Fibroblast of gingiva (primary cell): Measurements from ENCODE around the gene RFC5.
A peak's percentile ranks its signal among the peaks of the same experiment; 100 is the strongest.
"Not testable (repeated sequence)": the region's sequence is repeated elsewhere in the genome, so short reads cannot be mapped to it uniquely, and the experiment has no call there.

Experiments used
- DNase-seq: peaks from one replicate; pipeline ENCODE4 v3.0.0-alpha.2; 2011; ENCODE audit warnings: low read depth

The RFC5 gene

GRCh38 chr12:118015306-118015705 lies 1.2 kb upstream of the RFC5 start:
- DNase-seq, result no peak

DNA sequence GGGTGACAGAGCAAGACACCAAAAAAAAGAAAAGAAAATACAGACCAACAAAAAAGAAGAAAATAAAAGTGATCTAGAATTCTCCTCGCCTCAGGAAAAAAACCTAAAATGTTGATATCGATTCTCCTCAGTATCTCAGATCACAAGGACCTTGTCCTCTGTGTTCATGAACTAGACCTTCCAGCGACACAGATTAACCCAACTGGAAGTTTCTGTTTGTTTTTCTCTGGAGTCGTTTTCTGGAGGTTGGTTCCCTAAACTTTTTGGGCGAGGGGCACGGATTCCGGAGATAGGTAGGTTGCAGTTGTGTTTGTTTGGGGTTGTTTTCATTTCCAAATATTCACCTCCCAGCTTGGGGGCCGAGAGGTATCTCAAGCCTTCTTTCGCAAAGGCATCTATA lies 559 bp upstream of the RFC5 start:
- DNase-seq, result no peak

DNA sequence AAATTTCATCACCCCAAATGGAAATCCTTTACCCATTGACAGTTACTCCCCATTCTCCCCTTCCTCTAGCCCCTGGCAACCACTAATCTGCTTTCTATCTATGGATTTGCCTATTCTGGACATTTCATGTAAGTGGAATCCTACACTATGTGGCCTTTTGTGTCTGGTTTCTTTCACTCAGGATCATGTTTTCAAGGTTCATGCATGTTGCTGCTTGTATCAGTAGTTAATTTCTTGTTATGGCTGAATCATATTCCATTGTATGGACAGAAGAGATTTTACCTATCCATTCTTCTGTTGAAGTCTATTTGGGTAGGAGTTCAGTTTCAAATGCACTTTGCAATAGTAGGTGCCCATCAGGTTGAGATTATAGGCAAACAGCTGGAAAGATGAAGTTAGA lies 1.4 kb downstream of the RFC5 start:
- DNase-seq, result no peak

GRCh38 chr12:118020036-118020435 lies 3.5 kb downstream of the RFC5 start:
- no peak for DNase-seq

- DNase-seq, result not testable (repeated sequence)
Observed at GRCh38 chr12:118022097-118022727, 5.7 kb downstream of the RFC5 start.

DNA sequence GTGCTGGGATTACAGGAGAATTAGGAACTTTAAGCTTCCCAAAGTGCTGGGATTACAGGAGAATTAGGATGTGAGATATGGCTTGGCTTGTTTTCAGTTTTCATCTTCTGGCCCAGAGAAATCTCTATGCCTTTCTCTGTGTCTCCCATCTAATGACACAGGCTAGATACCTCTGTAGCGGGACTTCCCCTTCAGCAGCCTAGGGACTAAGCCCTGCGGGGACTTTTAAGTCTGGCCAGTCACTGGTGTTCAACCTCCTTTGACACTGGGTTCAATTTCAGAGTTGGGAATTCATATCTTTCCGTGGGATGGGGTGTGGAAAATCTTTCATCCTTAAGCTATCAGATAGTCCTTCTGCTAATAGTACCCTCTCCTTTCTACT lies 6.2 kb downstream of the RFC5 start:
- DNase-seq, result no peak

DNA sequence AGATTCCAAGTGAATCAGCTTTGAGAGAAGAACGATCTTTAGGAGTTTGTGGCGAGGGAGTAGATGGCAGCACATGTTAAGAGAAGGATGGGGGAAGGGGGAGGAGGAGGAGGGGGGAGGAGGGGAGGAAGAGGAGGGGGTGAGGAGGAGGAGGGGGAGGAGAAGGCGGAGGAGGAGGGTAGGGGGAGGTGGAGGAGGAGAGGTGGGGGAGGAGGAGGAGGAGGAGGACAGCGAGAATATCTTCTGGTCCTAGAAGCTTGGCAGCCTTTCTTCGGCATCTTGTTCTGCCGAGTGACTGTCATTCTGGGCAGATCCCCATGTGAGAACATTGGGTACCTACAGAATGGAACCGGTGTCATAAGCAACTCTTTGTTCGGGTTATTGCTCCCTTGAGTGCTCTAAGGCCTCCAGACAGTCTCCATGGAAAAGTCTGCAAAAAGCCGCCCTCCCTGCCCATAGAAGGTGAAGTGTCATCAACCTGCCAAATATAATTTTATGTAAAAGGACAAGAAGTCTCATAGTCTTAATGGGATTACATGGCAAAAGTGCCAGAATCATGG lies 6.9 kb downstream of the RFC5 start:
- DNase-seq, result no peak

- DNase-seq, result no peak
Observed at GRCh38 chr12:118025168-118025567, 8.7 kb downstream of the RFC5 start.

- no peak for DNase-seq
Observed at GRCh38 chr12:118029166-118029565, 12.7 kb downstream of the RFC5 start.

DNA sequence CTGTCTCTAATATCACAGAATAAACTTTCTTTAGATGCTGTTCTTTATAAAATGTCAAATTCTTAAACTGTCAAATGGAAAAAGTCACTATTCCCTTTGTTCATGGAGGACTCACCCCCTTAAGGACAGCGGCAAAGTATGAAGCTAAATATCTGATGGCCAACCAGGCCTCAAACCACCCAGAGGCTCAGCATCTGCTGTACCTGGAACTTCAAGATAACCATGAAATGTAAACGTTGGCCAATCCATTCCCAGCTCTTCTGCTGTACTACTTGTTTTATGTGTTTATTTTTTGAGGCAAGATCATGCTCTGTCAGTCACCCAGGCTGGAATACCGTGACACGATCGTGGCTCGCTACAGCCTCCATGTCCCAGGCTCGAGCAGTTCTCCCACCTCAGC lies 15.7 kb downstream of the RFC5 start:
- no peak for DNase-seq

- DNase-seq, result no peak
Observed at GRCh38 chr12:118033323-118033722, 16.8 kb downstream of the RFC5 start.

GRCh38 chr12:118033902-118034301 lies 17.4 kb downstream of the RFC5 start:
- peak; percentile 80 for DNase-seq

GRCh38 chr12:118034429-118035189 lies 18.1 kb downstream of the RFC5 start:
- peak; percentile 62 for DNase-seq

DNA sequence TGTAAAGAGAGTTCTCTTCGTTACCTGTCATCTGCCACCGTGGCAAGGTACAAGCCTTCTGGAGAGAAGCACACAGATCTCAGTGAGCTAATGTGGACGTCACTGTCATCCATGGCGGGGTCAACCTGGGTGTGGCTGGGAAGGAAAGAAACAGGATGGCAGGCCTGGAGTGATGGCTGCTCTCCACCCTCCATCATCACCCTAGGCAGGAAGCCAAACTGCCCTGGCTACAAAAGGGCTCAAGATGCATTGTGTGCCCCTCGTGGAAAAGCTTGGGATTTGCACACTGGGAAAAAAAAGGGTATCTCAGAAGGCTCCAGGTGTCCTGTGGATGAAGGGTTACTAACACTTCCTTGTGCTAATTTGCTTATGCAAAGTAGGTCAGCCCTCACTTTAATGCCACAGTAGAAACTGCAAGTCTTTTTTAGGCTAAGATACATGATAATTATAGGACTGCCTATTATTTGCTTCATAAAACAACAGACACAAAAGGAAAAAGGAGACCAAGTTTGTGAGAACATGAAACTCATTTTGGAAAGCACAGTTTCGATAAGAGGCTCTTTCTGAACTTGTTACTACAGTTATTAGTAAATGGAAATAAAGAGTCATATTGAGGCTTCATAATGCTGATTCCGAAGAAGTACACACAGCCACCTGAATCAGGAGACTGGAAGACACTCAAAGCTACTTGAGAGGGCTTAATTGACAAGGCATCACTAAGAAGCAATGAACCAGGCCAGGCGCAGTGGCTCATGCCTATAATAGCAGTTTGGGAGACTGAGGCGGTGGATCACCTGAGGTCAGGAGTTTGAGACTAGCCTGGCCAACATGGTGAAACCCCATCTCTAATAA lies 18.9 kb downstream of the RFC5 start:
- DNase-seq, result no peak

GRCh38 chr12:118036672-118037411 lies 20.3 kb downstream of the RFC5 start:
- DNase-seq, result no peak

- DNase-seq, result no peak
Observed at GRCh38 chr12:118038137-118038536, 21.6 kb downstream of the RFC5 start.

DNA sequence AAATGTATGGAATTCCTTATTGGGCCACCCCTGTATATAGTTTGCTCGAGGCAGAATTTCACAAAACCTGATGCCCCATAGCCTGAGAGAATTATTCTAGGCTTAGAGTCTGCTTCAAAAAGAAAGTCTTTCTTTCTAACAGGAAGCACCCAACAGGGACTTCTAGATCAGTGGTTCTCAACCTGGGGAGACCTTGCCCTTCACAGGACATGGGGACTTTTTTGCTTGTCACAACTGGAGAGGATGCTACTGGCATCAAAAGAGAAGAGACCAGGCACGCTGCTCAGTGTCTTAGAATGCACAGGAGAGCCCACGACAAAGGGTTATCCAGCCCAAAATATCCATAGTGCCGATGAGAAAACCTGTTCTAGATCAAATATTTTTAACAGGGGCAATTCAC lies 25.6 kb downstream of the RFC5 start:
- no peak for DNase-seq

GRCh38 chr12:118044075-118044474 lies 27.6 kb downstream of the RFC5 start:
- DNase-seq, result no peak

DNA sequence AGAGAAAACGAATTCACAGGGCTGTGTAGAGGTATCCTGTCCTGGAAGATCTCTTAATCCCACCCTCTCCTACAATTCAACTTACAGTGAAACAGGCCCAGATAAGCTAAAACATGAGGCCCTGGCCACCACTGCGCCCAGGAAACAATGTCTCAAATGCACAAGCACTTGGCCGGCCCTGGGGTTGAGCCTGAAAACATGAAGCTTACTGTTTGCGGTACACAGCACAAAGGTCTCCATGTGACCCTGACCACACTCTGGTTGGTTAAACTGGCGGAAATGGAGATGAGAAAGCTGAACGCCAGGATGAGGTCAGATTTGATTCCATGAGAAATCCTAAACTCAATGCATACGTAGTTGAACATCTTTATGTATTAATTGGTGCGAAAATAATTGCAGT lies 28.1 kb downstream of the RFC5 start:
- DNase-seq, result no peak

DNA sequence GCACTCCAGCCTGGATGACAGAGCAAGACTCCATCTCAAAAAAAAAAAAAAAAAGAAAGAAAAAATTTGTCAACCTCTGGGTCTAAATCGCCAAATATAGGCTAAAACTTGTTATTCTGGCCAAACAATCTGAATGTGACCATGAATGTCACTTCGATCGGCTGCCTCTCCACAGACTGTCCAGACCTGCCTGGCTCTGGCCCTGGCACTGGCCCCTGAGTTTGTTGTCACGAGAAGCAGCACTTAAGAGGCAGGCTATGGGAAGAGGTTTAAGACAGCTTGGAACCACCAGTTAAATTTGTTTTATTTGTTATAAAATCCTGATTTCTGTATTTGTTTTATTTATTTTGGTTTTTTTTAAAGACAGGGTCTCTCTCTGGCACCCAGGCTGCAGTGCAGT lies 29.9 kb downstream of the RFC5 start:
- DNase-seq, result no peak

DNA sequence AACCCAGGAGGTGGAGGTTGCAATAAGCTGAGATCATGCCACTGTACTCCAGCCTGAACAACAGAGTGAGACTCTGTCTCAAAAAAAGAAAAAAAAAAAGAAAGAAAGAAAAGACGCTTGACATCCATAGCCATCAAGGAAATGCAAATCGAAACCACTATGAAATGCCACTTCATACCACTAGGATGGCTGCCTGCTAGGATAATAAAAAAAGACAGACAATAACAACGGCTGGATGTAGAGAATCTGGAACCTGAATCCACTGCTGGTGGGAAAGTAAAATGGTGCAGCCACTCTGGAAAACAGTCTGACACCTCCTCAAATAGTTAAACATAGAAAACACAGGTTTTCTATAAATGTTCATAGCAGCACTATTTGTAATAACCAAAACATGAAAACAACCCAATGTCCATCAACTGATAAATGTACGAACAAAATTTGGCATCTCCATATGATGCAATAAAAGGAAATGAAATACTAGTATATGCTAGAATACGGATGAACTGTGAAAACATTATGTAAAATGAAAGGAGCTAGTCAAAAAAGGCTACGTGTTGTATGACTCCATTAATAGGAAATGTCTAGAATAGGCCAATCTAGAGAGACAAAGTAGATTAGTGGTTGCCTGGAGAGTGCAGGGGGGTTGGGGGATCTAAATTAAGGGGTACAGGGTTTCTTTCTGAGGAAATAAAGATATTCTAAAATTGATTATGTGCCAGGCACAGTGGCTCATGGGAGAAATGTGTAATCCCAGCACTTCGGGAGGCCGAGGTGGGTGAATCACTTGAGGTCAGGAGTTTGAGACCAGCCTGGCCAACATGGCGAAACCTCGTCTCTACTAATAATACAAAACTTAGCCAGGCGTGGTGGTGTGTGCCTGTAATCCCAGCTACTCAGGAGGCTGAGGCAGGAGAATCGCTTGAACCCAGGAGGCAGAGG lies 34.7 kb downstream of the RFC5 start:
- no peak for DNase-seq
